HG02870 (cell line): Measurements from ENCODE around the gene EPAS1.

Experiments
- ATAC-seq: cut with Tn5 transposase; IDR thresholded peaks from one replicate; pipeline ENCODE4 v1.9.1; 2021; ENCODE audit warnings: mild to moderate bottlenecking, moderate library complexity; ENCODE audit not compliant: unreplicated experiment

EPAS1 gene

GRCh38 chr2:46318579-46319460 is 21.6 kb downstream of the EPAS1 start:
- ATAC-seq, result no peak

- ATAC-seq, result no peak
Measured at GRCh38 chr2:46319711-46320110, 22.5 kb downstream of the EPAS1 start.

- ATAC-seq, result no peak
Measured at GRCh38 chr2:46320141-46320567, 22.9 kb downstream of the EPAS1 start.

GRCh38 chr2:46323730-46324129 is 26.5 kb downstream of the EPAS1 start:
- ATAC-seq, result no peak

- ATAC-seq, result no peak
Measured at GRCh38 chr2:46325182-46325928, 28.1 kb downstream of the EPAS1 start.

- no peak for ATAC-seq
Measured at GRCh38 chr2:46326231-46326980, 29.2 kb downstream of the EPAS1 start.

GRCh38 chr2:46327627-46328026 is 30.4 kb downstream of the EPAS1 start:
- ATAC-seq, result no peak

GRCh38 chr2:46328291-46328690 is 31.1 kb downstream of the EPAS1 start:
- ATAC-seq, result no peak

- ATAC-seq, result no peak
Measured at GRCh38 chr2:46328829-46329228, 31.6 kb downstream of the EPAS1 start.

GRCh38 chr2:46329340-46329739 is 32.1 kb downstream of the EPAS1 start:
- ATAC-seq, result no peak

GRCh38 chr2:46329803-46330775 is 32.9 kb downstream of the EPAS1 start:
- ATAC-seq, result no peak

GRCh38 chr2:46331109-46331766 is 34.0 kb downstream of the EPAS1 start:
- no peak for ATAC-seq

- ATAC-seq, result no peak
Measured at GRCh38 chr2:46332686-46333281, 35.6 kb downstream of the EPAS1 start.

GRCh38 chr2:46333912-46334311 is 36.7 kb downstream of the EPAS1 start:
- ATAC-seq, result no peak

- ATAC-seq, result no peak
Measured at GRCh38 chr2:46334389-46335271, 37.4 kb downstream of the EPAS1 start.

- no peak for ATAC-seq
Measured at GRCh38 chr2:46335391-46336282, 38.4 kb downstream of the EPAS1 start.

- no peak for ATAC-seq
Measured at GRCh38 chr2:46336283-46336959, 39.2 kb downstream of the EPAS1 start.
